Measurements from ENCODE around the gene BMX.
A peak's percentile ranks its signal among the peaks of the same experiment; 100 is the strongest.

BMX gene

GRCh38 chrX:15469613-15470012, 31.0 kb upstream of the BMX start:
- Histone ChIP-seq H3K27me3 (replicated peaks in 2 of 5; ENCODE audit: control insufficient read depth in 4 of 5, insufficient read depth in 5 of 5, low read length in 4 of 5) (peaks cover 0 to 13% (median 0%) of the 10 kb centered on the region in 5 experiments), H3K36me3 (ENCODE audit: control insufficient read depth in 4 of 4, insufficient read depth in 4 of 4, low read length in 3 of 4) (no peaks in the 10 kb centered on the region), H3K4me1 (ENCODE audit: control extremely low read depth in 1 of 4, control insufficient read depth in 4 of 4, insufficient read depth in 4 of 4, low read length in 3 of 4) (peaks cover 0 to 2% (median 0%) of the 10 kb centered on the region in 4 experiments), H3K4me3 (ENCODE audit: control insufficient read depth in 1 of 7, extremely low read depth in 1 of 7, insufficient read depth in 4 of 7, low read depth in 2 of 7, low read length in 6 of 7) (no peak overlapping the region), H3K27ac (ENCODE audit: insufficient read depth in 1 of 2, low read depth in 1 of 2, low read length in 2 of 2, poor library complexity in 1 of 2, severe bottlenecking in 2 of 2) (no peak overlapping the region), H3K9me3 (ENCODE audit: control extremely low read depth in 1 of 5, control insufficient read depth in 4 of 5, insufficient read depth in 2 of 5, low read depth in 1 of 5, low read length in 4 of 5) (no peaks in the 10 kb centered on the region)
- CTCF ChIA-PET = interaction anchor here (0.9 to 6.9 kb wide), 7 partner anchors 9 to 167 kb away, joined by 3 to 92 read pairs (median 5); partner anchors contain the start of gene PIR
- WGBS (ENCODE audit: insufficient coverage) = no CpG with 5 or more reads among the region's 1 CpG
- no peak for DNase-seq
- POLR2A ChIA-PET = no interaction called here

DNA sequence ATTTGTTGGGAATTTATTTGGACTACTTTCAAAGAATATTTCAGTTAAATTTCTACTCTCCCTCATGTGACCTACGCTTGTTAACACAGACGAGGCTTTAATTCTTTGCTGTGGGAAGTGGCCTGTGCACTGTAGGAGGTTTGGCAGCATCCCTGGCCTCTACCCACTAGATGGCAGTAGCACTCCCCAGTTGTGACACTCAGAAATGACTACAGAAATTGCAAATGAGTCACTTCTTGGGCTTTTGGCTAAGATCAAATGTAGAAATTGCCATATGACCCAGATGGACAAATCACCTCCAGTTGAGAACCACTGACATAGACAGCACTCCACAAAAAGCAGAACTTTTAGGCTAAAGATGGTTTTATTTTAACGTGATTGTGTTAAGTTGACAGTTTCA, 29.6 kb upstream of the BMX start:
- H3K4me1 ChIP-seq (ENCODE audit: control extremely low read depth in 1 of 4, control insufficient read depth in 4 of 4, insufficient read depth in 4 of 4, low read length in 3 of 4) = peaks cover 0 to 2% (median 0%) of the 10 kb centered on the region in 4 experiments
- peaks cover 0 to 20% (median 0%) of the 10 kb centered on the region in 5 experiments for H3K27me3 ChIP-seq (replicated peaks in 2 of 5; ENCODE audit: control insufficient read depth in 4 of 5, insufficient read depth in 5 of 5, low read length in 4 of 5)
- no peaks in the 10 kb centered on the region for H3K36me3 ChIP-seq (ENCODE audit: control insufficient read depth in 4 of 4, insufficient read depth in 4 of 4, low read length in 3 of 4)
- CTCF ChIA-PET = interaction anchor here (0.6 to 6.9 kb wide), 10 partner anchors 15 to 173 kb away, joined by 3 to 92 read pairs (median 4); partner anchors contain the start of gene PIR
- H3K4me3 ChIP-seq (ENCODE audit: control insufficient read depth in 1 of 7, extremely low read depth in 1 of 7, insufficient read depth in 4 of 7, low read depth in 2 of 7, low read length in 6 of 7) = no peak overlapping the region
- no peak overlapping the region for H3K27ac ChIP-seq (ENCODE audit: insufficient read depth in 1 of 2, low read depth in 1 of 2, low read length in 2 of 2, poor library complexity in 1 of 2, severe bottlenecking in 2 of 2)
- 0% methylated on average over 1 of the region's 3 CpGs for WGBS (ENCODE audit: insufficient coverage)
- no peaks in the 10 kb centered on the region for H3K9me3 ChIP-seq (ENCODE audit: control extremely low read depth in 1 of 5, control insufficient read depth in 4 of 5, insufficient read depth in 2 of 5, low read depth in 1 of 5, low read length in 4 of 5)
- POLR2A ChIA-PET = interaction anchor here (0.6 kb wide), 1 partner anchor 41 kb away, joined by 3 read pairs; no protein-coding TSS in a partner anchor
- DNase-seq = peak; percentile 53 to 86 (median 83)

- no peak for DNase-seq
- Histone ChIP-seq H3K27ac (ENCODE audit: insufficient read depth in 1 of 2, low read depth in 1 of 2, low read length in 2 of 2, poor library complexity in 1 of 2, severe bottlenecking in 2 of 2) (no peak overlapping the region), H3K9me3 (ENCODE audit: control extremely low read depth in 1 of 5, control insufficient read depth in 4 of 5, insufficient read depth in 2 of 5, low read depth in 1 of 5, low read length in 4 of 5) (no peaks in the 10 kb centered on the region), H3K4me3 (ENCODE audit: control insufficient read depth in 1 of 7, extremely low read depth in 1 of 7, insufficient read depth in 4 of 7, low read depth in 2 of 7, low read length in 6 of 7) (no peak overlapping the region), H3K36me3 (ENCODE audit: control insufficient read depth in 4 of 4, insufficient read depth in 4 of 4, low read length in 3 of 4) (no peaks in the 10 kb centered on the region), H3K27me3 (replicated peaks in 2 of 5; ENCODE audit: control insufficient read depth in 4 of 5, insufficient read depth in 5 of 5, low read length in 4 of 5) (peaks cover 0 to 9% (median 0%) of the 10 kb centered on the region in 5 experiments), H3K4me1 (ENCODE audit: control extremely low read depth in 1 of 4, control insufficient read depth in 4 of 4, insufficient read depth in 4 of 4, low read length in 3 of 4) (no peaks in the 10 kb centered on the region)
- ChIA-PET POLR2A (interaction anchor here (1.0 kb wide), 1 partner anchor 9 kb away, joined by 3 read pairs; no protein-coding TSS in a partner anchor), CTCF (no interaction called here)
These were observed 28.1 kb upstream of the BMX start for GRCh38 chrX:15472531-15472930.

DNA sequence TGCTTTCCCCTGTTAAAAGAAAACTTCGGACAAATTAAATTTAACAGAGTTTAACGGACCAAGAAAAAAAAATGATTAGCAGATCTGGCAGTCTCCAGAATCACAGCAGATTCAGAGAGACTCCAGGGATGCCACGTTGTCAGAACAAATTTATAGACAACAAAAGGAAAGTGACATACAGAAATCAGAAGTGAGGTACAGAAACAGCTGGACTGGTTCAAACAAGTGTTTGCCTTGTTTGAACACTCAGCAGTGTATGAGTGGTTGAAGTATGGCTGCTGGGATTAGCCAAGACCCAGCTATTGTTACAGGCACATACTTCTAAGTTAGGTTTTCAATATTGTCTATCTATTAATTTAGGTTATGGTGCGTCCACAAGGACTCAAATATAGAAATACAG, 26.6 kb upstream of the BMX start:
- DNase-seq = no peak
- H3K27ac ChIP-seq (ENCODE audit: insufficient read depth in 1 of 2, low read depth in 1 of 2, low read length in 2 of 2, poor library complexity in 1 of 2, severe bottlenecking in 2 of 2) = no peak overlapping the region
- H3K4me1 ChIP-seq (ENCODE audit: control extremely low read depth in 1 of 4, control insufficient read depth in 4 of 4, insufficient read depth in 4 of 4, low read length in 3 of 4) = no peaks in the 10 kb centered on the region
- no peak overlapping the region for H3K4me3 ChIP-seq (ENCODE audit: control insufficient read depth in 1 of 7, extremely low read depth in 1 of 7, insufficient read depth in 4 of 7, low read depth in 2 of 7, low read length in 6 of 7)
- ChIA-PET CTCF (no interaction called here), POLR2A (no interaction called here)
- H3K36me3 ChIP-seq (ENCODE audit: control insufficient read depth in 4 of 4, insufficient read depth in 4 of 4, low read length in 3 of 4) = peaks cover 0 to 4% (median under 1%) of the 10 kb centered on the region in 4 experiments
- no peaks in the 10 kb centered on the region for H3K9me3 ChIP-seq (ENCODE audit: control extremely low read depth in 1 of 5, control insufficient read depth in 4 of 5, insufficient read depth in 2 of 5, low read depth in 1 of 5, low read length in 4 of 5)
- H3K27me3 ChIP-seq (replicated peaks in 2 of 5; ENCODE audit: control insufficient read depth in 4 of 5, insufficient read depth in 5 of 5, low read length in 4 of 5) = peaks cover 0 to 18% (median 0%) of the 10 kb centered on the region in 5 experiments
- 95% methylated on average over 2 of the region's 4 CpGs for WGBS (ENCODE audit: insufficient coverage)

GRCh38 chrX:15475021-15475420, 25.6 kb upstream of the BMX start:
- 80% methylated on average over 1 of the region's 5 CpGs for WGBS (ENCODE audit: insufficient coverage)
- Histone ChIP-seq H3K27me3 (replicated peaks in 2 of 5; ENCODE audit: control insufficient read depth in 4 of 5, insufficient read depth in 5 of 5, low read length in 4 of 5) (peaks cover 0 to 18% (median 0%) of the 10 kb centered on the region in 5 experiments), H3K27ac (ENCODE audit: insufficient read depth in 1 of 2, low read depth in 1 of 2, low read length in 2 of 2, poor library complexity in 1 of 2, severe bottlenecking in 2 of 2) (no peak overlapping the region), H3K9me3 (ENCODE audit: control extremely low read depth in 1 of 5, control insufficient read depth in 4 of 5, insufficient read depth in 2 of 5, low read depth in 1 of 5, low read length in 4 of 5) (no peaks in the 10 kb centered on the region), H3K4me3 (ENCODE audit: control insufficient read depth in 1 of 7, extremely low read depth in 1 of 7, insufficient read depth in 4 of 7, low read depth in 2 of 7, low read length in 6 of 7) (no peak overlapping the region), H3K4me1 (ENCODE audit: control extremely low read depth in 1 of 4, control insufficient read depth in 4 of 4, insufficient read depth in 4 of 4, low read length in 3 of 4) (no peaks in the 10 kb centered on the region), H3K36me3 (ENCODE audit: control insufficient read depth in 4 of 4, insufficient read depth in 4 of 4, low read length in 3 of 4) (peaks cover 0 to 4% (median under 1%) of the 10 kb centered on the region in 4 experiments)
- DNase-seq = no peak
- CTCF ChIA-PET = interaction anchor here (1.7 kb wide), 1 partner anchor 127 kb away, joined by 5 read pairs; no protein-coding TSS in a partner anchor
- POLR2A ChIA-PET = no interaction called here

GRCh38 chrX:15475486-15475885, 25.1 kb upstream of the BMX start:
- DNase-seq = no peak
- no peak overlapping the region for H3K27ac ChIP-seq (ENCODE audit: insufficient read depth in 1 of 2, low read depth in 1 of 2, low read length in 2 of 2, poor library complexity in 1 of 2, severe bottlenecking in 2 of 2)
- CTCF ChIA-PET = interaction anchor here (1.7 kb wide), 1 partner anchor 127 kb away, joined by 5 read pairs; no protein-coding TSS in a partner anchor
- H3K4me1 ChIP-seq (ENCODE audit: control extremely low read depth in 1 of 4, control insufficient read depth in 4 of 4, insufficient read depth in 4 of 4, low read length in 3 of 4) = no peaks in the 10 kb centered on the region
- H3K36me3 ChIP-seq (ENCODE audit: control insufficient read depth in 4 of 4, insufficient read depth in 4 of 4, low read length in 3 of 4) = peaks cover 0 to 4% (median under 1%) of the 10 kb centered on the region in 4 experiments
- POLR2A ChIA-PET = no interaction called here
- H3K9me3 ChIP-seq (ENCODE audit: control extremely low read depth in 1 of 5, control insufficient read depth in 4 of 5, insufficient read depth in 2 of 5, low read depth in 1 of 5, low read length in 4 of 5) = no peaks in the 10 kb centered on the region
- H3K27me3 ChIP-seq (replicated peaks in 2 of 5; ENCODE audit: control insufficient read depth in 4 of 5, insufficient read depth in 5 of 5, low read length in 4 of 5) = peaks cover 0 to 18% (median 0%) of the 10 kb centered on the region in 5 experiments
- WGBS (ENCODE audit: insufficient coverage) = 79% methylated on average over 2 of the region's 4 CpGs
- H3K4me3 ChIP-seq (ENCODE audit: control insufficient read depth in 1 of 7, extremely low read depth in 1 of 7, insufficient read depth in 4 of 7, low read depth in 2 of 7, low read length in 6 of 7) = no peak overlapping the region

DNA sequence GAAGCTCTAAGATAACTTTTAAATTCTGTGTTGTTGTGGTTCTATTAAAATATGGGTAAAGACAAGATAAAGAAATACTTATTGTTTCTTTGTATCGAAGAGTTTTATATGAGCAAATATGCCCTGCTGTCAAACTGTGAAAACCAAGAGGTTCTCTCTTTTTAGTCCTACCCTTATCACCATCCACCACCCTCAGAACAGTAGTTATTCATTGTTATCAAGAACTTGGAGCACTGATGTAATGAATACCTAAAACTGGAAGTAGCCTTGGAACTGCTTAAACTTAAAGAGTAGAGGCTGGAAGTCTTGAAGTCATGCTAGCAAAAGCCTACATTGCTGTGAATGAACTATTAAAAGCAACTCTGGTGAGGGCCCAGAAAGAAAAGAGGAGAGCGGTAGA, 16.7 kb upstream of the BMX start:
- H3K36me3 ChIP-seq (ENCODE audit: control insufficient read depth in 4 of 4, insufficient read depth in 4 of 4, low read length in 3 of 4) = peaks cover 0 to under 1% (median 0%) of the 10 kb centered on the region in 4 experiments
- H3K27ac ChIP-seq (ENCODE audit: insufficient read depth in 1 of 2, low read depth in 1 of 2, low read length in 2 of 2, poor library complexity in 1 of 2, severe bottlenecking in 2 of 2) = no peak overlapping the region
- WGBS (ENCODE audit: insufficient coverage) = no CpG with 5 or more reads among the region's 2 CpGs
- ChIA-PET CTCF (no interaction called here), POLR2A (no interaction called here)
- no peaks in the 10 kb centered on the region for H3K9me3 ChIP-seq (ENCODE audit: control extremely low read depth in 1 of 5, control insufficient read depth in 4 of 5, insufficient read depth in 2 of 5, low read depth in 1 of 5, low read length in 4 of 5)
- no peak overlapping the region for H3K4me3 ChIP-seq (ENCODE audit: control insufficient read depth in 1 of 7, extremely low read depth in 1 of 7, insufficient read depth in 4 of 7, low read depth in 2 of 7, low read length in 6 of 7)
- H3K4me1 ChIP-seq (ENCODE audit: control extremely low read depth in 1 of 4, control insufficient read depth in 4 of 4, insufficient read depth in 4 of 4, low read length in 3 of 4) = no peaks in the 10 kb centered on the region
- peaks cover 0 to 8% (median 0%) of the 10 kb centered on the region in 5 experiments for H3K27me3 ChIP-seq (replicated peaks in 2 of 5; ENCODE audit: control insufficient read depth in 4 of 5, insufficient read depth in 5 of 5, low read length in 4 of 5)
- no peak for DNase-seq
